Neutrophil (primary cell): ENCODE data around the gene MLLT10.

ENCODE experiments used
- H3K27ac ChIP-seq: fragments of 200-600 bp; sonication (generic); 2 replicates; pipeline ENCODE4 v1.5.1; 2016; ENCODE audit warnings: mild to moderate bottlenecking, moderate library complexity
- H3K27me3 ChIP-seq: fragments of 200-600 bp; sonication (generic); 2 replicates; pipeline ENCODE4 v1.6.0; 2016; ENCODE audit warnings: mild to moderate bottlenecking
- H3K36me3 ChIP-seq: fragments of 200-600 bp; sonication (generic); 2 replicates; pipeline ENCODE4 v1.5.1; 2017
- H3K4me1 ChIP-seq, 2 experiments: fragments of 200-600 bp in 1 of 2; sonication (generic) in 1 of 2; 1 replicate in 1 of 2; 2 replicates in 1 of 2; pipeline versions ENCODE4 v1.5.1 to v1.6.1; 2013 to 2016; ENCODE audit warnings: low read depth in 1 of 2, low read length in 1 of 2, mild to moderate bottlenecking in 1 of 2, moderate library complexity in 1 of 2; ENCODE audit not compliant: control insufficient read depth in 1 of 2, insufficient read depth in 1 of 2
- H3K4me3 ChIP-seq, 2 experiments: fragments of 200-600 bp in 1 of 2; sonication (generic) in 1 of 2; 1 replicate in 1 of 2; 2 replicates in 1 of 2; pipeline ENCODE4 v1.5.1; 2013 to 2016; ENCODE audit warnings: low read depth in 1 of 2, low read length in 1 of 2, mild to moderate bottlenecking in 1 of 2, moderate library complexity in 1 of 2
- H3K9me3 ChIP-seq: fragments of 200-600 bp; sonication (generic); 2 replicates; pipeline ENCODE4 v1.5.1; 2016
- CTCF ChIP-seq: fragments of 200-600 bp; sonication (generic); IDR thresholded peaks from 2 replicates; pipeline ENCODE4 v1.5.1; 2016; ENCODE audit warnings: antibody characterized with exemption

The MLLT10 gene

GRCh38 chr10:21747809-21748208 is 213.8 kb downstream of the MLLT10 start:
- H3K4me3 ChIP-seq: no peak overlapping the region
- H3K27me3 ChIP-seq: no peaks in the 10 kb centered on the region
- H3K4me1 ChIP-seq: no peaks in the 10 kb centered on the region
- no peak for TF ChIP-seq CTCF
- H3K9me3 ChIP-seq: no peaks in the 10 kb centered on the region
- H3K27ac ChIP-seq: no peak overlapping the region
- H3K36me3 ChIP-seq: peaks cover 21% of the 10 kb centered on the region

GRCh38 chr10:21749788-21750187 is 215.8 kb downstream of the MLLT10 start:
- peaks cover 1% of the 10 kb centered on the region for H3K36me3 ChIP-seq
- H3K4me3 ChIP-seq: no peak overlapping the region
- H3K27me3 ChIP-seq: no peaks in the 10 kb centered on the region
- H3K9me3 ChIP-seq: no peaks in the 10 kb centered on the region
- peaks cover 6 to 9% of the 10 kb centered on the region in 2 experiments for H3K4me1 ChIP-seq
- H3K27ac ChIP-seq: no peak overlapping the region
- no peak for TF ChIP-seq CTCF

GRCh38 chr10:21750424-21750823 is 216.4 kb downstream of the MLLT10 start:
- H3K4me3 ChIP-seq: no peak overlapping the region
- no peak for TF ChIP-seq CTCF
- H3K27me3 ChIP-seq: no peaks in the 10 kb centered on the region
- H3K9me3 ChIP-seq: no peaks in the 10 kb centered on the region
- H3K27ac ChIP-seq: no peak overlapping the region
- peaks cover 6 to 9% of the 10 kb centered on the region in 2 experiments for H3K4me1 ChIP-seq
- no peaks in the 10 kb centered on the region for H3K36me3 ChIP-seq

GRCh38 chr10:21751341-21752310 is 217.6 kb downstream of the MLLT10 start:
- Histone ChIP-seq H3K27me3 (no peaks in the 10 kb centered on the region), H3K9me3 (no peaks in the 10 kb centered on the region)
- TF ChIP-seq CTCF: no peak

GRCh38 chr10:21753497-21754270 is 219.7 kb downstream of the MLLT10 start:
- no peaks in the 10 kb centered on the region for H3K9me3 ChIP-seq
- no peak for TF ChIP-seq CTCF
- no peaks in the 10 kb centered on the region for H3K27me3 ChIP-seq
- no peak overlapping the region for H3K27ac ChIP-seq
- H3K4me1 ChIP-seq: peaks cover 6 to 9% of the 10 kb centered on the region in 2 experiments
- H3K36me3 ChIP-seq: no peaks in the 10 kb centered on the region
- H3K4me3 ChIP-seq: no peak overlapping the region

More at GRCh38 chr10:21751341-21752310, 217.6 kb downstream of the MLLT10 start:
- Histone ChIP-seq H3K36me3 (no peaks in the 10 kb centered on the region), H3K27ac (no peak overlapping the region), H3K4me1 (peaks cover 6 to 9% of the 10 kb centered on the region in 2 experiments), H3K4me3 (no peak overlapping the region)
